Thyroid gland (tissue), 4 donors: ENCODE data around the gene CGB5.

Experiments used
- POLR2A ChIP-seq, 2 donors: fragments of 450-650 bp; IDR thresholded peaks; one replicate each; pipeline ENCODE4 v1.6.1; 2017; ENCODE audit warnings: antibody characterized with exemption in 2 of 2, mild to moderate bottlenecking in 2 of 2, moderate library complexity in 1 of 2
- TF ChIP-seq, protein P1 (sequence below), 6 experiments: fragments of 200-600 bp in 3 of 6; fragments of 450-650 bp in 3 of 6; sonication (generic) in 3 of 6; IDR thresholded peaks; one replicate each; pipeline ENCODE4 v1.5.1; 2016 to 2019; ENCODE audit warnings: antibody characterized with exemption in 6 of 6, mild to moderate bottlenecking in 2 of 6, inconsistent platforms in 1 of 6, moderate library complexity in 1 of 6

DNA sequence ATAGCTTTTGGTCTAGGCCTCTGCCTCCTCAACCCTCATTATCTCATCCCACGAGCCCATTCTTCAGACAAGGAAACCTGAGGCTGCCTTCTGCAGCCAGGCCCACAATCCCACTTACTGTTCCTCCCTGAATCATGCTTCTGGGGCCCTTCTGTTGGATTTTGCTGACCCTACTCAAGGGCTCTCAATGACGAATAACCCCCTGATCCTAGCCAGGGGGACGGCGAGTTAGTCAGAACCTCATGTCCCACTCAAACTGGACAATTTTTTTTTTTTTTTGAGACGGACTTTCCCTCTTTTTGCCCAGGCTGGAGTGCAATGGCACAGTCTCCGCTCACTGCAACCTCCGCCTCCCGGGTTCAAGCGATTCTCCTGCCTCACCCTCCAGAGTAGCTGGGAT is 21.5 kb upstream of the CGB5 start:
- TF ChIP-seq, protein P1, sequence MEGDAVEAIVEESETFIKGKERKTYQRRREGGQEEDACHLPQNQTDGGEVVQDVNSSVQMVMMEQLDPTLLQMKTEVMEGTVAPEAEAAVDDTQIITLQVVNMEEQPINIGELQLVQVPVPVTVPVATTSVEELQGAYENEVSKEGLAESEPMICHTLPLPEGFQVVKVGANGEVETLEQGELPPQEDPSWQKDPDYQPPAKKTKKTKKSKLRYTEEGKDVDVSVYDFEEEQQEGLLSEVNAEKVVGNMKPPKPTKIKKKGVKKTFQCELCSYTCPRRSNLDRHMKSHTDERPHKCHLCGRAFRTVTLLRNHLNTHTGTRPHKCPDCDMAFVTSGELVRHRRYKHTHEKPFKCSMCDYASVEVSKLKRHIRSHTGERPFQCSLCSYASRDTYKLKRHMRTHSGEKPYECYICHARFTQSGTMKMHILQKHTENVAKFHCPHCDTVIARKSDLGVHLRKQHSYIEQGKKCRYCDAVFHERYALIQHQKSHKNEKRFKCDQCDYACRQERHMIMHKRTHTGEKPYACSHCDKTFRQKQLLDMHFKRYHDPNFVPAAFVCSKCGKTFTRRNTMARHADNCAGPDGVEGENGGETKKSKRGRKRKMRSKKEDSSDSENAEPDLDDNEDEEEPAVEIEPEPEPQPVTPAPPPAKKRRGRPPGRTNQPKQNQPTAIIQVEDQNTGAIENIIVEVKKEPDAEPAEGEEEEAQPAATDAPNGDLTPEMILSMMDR (IDR thresholded peaks at IDR 0.05) = no peak
- no peak for TF ChIP-seq POLR2A (IDR thresholded peaks at IDR 0.05)
